ENCODE measurements around the gene FOXRED2.

The FOXRED2 gene

DNA sequence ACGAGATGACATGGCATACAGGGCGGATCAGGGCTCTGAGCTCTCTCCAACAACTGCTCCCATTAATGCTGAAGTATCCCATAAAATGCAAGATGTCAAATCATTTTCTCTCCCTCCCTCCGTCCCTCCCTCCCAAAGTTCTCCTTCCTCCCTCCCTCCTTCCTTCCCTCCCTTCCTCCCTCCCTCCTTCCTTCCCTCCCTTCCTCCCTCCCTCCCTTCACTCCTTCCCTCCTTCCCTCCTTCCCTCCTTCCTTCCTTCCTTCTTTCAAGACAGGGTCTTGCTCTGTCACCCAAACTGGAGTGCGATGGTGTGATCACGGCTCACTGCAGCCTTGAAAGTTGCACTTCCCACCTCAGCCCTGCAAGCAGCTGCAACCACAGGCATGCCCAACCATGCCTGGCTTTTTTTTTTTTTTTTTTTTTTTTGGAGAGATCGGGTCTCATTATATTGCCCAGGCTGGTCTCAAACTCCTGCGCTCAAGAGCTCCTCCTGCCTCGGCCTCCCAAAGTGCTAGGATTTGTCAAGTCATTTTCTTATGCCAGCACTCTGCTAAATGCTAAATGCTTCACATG lies 63.6 kb downstream of the FOXRED2 start:
- H3K27ac ChIP-seq: no peak overlapping the region
- TF ChIP-seq, protein P1, sequence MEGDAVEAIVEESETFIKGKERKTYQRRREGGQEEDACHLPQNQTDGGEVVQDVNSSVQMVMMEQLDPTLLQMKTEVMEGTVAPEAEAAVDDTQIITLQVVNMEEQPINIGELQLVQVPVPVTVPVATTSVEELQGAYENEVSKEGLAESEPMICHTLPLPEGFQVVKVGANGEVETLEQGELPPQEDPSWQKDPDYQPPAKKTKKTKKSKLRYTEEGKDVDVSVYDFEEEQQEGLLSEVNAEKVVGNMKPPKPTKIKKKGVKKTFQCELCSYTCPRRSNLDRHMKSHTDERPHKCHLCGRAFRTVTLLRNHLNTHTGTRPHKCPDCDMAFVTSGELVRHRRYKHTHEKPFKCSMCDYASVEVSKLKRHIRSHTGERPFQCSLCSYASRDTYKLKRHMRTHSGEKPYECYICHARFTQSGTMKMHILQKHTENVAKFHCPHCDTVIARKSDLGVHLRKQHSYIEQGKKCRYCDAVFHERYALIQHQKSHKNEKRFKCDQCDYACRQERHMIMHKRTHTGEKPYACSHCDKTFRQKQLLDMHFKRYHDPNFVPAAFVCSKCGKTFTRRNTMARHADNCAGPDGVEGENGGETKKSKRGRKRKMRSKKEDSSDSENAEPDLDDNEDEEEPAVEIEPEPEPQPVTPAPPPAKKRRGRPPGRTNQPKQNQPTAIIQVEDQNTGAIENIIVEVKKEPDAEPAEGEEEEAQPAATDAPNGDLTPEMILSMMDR (IDR thresholded peaks at IDR 0.05): no peak
- no peak for TF ChIP-seq ZFX (IDR thresholded peaks at IDR 0.05; ENCODE audit: borderline replicate concordance)

DNA sequence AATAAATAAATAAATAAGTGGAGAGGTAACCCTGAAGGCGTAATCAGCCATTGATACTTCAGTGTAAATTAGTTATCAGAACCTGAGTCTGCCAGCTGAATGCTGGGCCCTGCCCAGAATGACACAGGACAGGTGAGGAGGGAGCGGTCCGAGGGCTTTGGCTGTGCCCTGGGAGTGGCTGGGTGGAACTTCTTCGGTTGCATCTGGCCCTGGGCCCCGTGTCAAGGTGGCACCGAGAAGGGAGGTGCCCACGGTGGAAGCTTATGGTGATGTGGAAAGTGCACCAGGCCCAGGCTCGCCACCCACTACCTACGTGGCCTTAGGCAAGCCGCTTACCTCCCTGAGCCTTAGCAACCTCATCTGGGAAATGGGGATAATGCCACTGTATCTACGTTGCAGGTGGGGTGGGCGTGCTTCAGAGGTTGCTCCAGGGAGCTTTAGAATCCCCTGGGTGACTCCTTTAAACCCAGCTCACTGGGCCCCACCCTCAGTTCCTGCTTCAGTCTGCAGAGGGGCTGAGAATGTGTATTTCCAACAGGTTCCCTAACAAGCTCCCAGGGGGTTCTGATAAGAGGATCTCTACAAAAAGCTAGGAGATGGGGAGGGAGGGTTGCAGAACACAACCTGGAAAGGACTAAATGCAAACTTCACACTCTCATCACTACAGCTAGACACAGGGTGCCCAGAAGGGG lies 64.2 kb downstream of the FOXRED2 start:
- TF ChIP-seq ZFX (IDR thresholded peaks at IDR 0.05; ENCODE audit: borderline replicate concordance): no peak
- TF ChIP-seq, protein P1 (IDR thresholded peaks at IDR 0.05): no peak
- H3K27ac ChIP-seq: no peak overlapping the region

DNA sequence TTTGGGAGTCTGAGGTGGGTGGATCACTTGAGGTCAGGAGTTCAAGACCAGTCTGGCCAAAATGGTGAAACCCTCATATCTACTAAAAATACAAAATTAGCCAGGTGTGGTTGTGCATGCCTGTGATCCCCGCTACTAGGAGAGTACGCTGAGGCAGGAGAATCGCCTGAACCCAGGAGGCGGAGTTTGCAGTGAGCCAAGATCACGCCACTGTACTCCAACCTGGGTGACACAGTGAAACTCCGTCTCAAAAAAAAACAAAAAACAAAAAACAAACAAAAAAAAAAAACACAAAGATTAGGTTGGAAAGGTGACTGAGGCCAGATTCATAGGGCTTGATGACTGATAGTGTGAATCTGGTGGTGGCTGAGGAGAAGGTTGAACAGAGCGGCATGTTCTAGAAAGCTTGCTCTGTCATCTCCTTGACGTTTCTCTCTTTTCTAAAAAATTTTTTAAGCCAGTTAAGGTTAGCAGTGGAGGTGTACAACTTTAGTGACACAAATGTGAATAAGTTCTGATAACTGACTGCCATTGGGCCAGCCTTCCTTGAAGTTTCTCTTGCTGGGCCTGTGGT lies 66.3 kb downstream of the FOXRED2 start:
- TF ChIP-seq ZFX (IDR thresholded peaks at IDR 0.05; ENCODE audit: borderline replicate concordance): no peak
- TF ChIP-seq, protein P1 (IDR thresholded peaks at IDR 0.05): no peak
- no peak overlapping the region for H3K27ac ChIP-seq

DNA sequence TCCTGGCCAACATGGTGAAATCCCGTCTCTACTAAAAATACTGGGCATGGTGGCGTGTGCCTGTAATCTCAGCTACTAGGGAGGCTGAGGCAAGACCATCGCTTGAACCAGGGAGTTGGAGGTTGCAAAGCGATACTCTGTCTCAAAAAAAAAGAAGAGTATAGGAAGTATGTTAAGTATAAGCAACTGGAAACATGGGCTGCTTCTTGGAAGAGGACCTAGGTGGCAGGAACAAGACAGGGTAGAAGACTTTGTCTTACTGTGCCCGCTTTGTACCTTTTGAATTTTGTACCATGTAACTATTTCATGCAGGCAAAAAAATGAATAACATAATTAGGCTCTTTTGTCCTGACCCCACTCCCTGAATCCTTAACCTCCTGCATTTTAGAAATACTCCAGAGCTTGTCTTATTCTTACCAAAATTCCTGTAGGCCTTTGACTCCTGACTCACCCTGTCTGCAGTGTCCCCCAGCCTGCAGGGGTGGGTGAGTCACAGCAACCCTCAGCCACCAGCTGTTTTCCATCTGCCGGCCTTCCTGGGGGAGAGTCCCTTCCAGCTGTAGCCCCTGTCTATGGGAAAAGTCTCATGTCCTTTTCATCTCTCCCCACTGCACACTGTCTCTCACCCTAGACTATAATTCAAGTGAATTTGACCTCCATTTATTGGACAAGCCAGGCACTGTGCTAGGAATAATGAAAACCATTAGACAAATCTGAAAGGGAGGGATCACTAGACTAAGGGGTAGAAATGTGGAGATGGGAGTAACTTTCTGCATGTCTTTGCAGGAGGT lies 67.2 kb downstream of the FOXRED2 start:
- no peak overlapping the region for H3K27ac ChIP-seq
- TF ChIP-seq, protein P1 (IDR thresholded peaks at IDR 0.05): no peak
- TF ChIP-seq ZFX (IDR thresholded peaks at IDR 0.05; ENCODE audit: borderline replicate concordance): no peak

Measured in 22Rv1 (cell line).